ENCODE results near the gene RASSF7.
"Not testable (repeated sequence)": the region's sequence is repeated elsewhere in the genome, so short reads cannot be mapped to it uniquely, and the experiment has no call there.

RASSF7 gene

DNA sequence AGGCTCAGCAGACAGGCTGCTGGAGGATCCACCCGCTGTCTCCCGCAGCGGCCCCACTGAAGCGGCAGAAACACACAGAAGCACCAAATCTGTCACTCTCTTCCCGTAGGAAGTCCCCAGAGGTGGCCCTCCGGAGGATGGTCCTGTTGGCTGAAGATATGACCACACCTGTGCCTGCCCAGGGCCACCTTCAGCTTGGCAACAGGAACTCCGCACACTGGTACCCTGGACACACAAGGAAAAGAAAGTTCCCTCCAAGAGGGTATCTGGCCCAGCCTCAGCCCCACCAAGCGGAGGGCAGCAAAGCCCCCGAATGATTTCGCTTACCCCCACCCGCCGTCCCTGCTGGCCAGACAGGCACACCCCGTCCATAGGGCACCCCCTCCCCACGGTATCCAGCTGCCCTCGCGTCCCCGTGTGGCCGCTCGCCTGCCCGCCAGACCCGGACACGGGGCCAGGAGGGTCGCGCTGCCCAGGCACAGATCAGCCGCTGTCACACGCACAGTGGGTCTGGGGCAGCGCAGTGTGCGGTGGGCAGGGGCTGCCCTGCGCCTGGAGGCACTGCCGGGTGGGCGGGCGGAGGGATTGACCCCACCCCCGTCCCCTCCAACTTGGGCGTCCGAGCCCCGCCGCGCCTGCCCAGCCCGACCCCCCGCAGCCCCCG is 7.0 kb downstream of the RASSF7 start:
- no peak for DNase-seq

DNA sequence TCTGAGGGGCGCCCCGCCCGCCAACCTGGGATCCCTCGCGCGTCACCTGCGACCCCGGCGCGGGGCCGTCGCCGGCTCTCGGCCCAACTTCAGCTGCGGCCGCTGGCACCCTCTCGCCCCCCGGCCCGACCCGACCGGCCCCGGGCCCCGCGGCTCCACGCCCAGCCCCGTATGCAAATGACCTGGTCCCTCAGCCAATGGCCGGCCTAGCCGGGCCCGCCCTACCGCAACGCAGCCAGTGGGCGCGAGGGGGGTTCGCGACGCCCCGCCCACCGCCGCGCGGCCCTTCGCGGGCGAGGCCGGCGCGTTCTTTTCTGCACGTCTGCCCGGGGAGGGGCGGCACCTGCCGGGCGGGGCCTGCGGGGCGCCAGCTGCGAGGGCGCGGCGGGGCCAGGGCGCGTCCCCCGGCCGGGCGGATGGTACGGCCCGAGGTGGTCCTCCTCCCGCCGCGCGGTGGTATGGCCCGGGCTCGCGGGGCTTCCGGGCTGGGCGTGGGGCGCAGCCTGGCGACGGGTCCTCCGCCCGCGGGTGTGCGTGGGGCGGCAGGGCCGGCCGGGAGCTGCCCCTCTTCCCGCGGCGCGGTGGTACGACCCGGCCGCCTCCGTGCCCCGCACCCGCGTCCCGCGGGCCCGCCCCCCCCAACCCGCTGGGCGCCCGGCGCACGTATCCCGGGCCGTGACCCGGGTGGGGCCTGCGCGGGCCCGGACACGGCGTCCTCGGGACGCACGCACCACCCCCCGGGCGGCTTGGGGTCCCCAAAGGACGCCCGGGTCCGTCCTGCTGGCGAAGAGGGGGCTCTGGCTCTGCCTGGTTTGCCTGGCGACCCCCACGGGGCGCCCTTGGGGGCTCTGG is 7.8 kb downstream of the RASSF7 start:
- DNase-seq: peak; percentile 90

DNA sequence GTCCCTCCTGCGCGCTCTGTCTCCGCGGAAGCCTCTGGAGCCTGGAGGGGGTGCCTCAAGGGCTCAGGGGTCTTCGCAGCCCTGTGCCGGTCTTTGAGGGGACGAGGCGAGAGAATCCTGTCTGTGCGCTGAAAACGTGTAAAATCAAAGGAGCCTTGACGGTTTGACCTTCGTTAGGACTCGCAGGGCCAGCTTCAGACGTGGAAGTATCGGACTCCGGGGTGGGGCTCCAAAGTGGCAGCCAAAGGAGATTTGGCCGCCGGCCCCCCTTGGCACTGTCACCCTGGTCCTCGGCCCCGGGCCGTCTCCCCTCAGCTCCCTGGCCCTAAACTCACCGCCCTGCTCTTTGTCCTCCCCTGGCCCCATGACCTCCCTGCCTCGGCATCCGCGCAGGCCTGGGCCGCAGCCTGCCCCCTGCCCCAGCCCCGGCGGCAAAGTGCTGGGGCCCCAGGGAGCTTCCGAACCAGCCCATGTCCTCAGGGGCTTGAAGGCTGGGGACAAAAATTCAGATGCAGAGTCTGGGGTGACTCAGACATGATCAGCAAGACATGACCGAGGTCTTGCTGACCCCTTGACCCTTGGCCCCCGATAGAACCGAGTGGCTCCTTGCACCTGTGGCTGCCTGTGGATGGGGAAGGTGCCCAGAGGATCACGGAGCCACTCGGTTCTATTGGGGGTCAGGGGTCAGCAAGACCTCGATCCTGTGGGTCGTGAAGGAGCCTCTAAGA is 8.6 kb downstream of the RASSF7 start:
- no peak for DNase-seq

DNA sequence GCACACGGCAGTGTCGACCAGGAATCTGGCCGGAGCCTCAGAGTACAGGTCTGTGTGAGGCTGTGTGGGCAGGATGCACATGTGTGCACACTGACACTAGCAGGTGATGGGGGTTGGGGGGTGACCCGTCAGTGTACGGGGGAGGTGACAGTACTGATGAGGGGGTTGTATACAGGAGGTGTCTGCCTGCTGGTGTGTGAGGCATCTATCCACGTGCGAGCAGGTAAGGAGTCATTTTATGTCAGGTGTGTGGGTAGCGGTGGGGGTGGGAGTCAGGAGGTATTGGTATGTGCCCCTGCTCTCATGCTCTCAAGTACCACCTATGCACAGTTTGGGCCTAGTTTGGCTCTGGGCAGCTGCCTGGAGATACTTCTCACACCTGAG is 11.0 kb downstream of the RASSF7 start:
- DNase-seq: no peak

- no peak for DNase-seq
These were observed 12.5 kb downstream of the RASSF7 start for GRCh38 chr11:573146-573759.

DNA sequence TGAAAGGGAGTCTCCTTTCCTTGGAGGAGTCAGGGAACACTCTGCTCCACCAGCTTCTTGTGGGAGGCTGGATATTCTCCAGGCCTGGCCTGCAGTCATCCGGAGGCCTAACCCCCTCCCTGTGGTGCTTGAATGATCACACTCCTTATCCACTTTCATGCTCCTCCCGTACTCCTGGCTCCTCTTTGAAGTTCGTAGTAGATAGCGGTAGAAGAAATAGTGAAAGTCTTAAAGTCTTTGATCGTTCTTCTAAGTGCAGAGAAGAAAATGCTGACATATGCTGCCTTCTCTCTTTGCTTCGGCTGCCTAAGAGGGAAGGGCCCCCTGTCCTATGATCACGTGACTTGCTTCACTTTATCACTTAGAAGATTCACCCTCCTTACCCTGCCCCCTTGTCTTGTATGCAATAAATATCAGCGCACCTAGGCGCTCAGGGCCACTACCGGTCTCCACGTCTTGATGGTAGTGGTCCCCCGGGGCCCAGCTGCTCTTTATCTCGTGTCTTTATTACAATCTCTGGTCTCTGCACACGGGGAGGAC is 13.3 kb downstream of the RASSF7 start:
- DNase-seq: not testable (repeated sequence)

- DNase-seq: no peak
These were observed 14.0 kb downstream of the RASSF7 start for GRCh38 chr11:574632-575312.

DNA sequence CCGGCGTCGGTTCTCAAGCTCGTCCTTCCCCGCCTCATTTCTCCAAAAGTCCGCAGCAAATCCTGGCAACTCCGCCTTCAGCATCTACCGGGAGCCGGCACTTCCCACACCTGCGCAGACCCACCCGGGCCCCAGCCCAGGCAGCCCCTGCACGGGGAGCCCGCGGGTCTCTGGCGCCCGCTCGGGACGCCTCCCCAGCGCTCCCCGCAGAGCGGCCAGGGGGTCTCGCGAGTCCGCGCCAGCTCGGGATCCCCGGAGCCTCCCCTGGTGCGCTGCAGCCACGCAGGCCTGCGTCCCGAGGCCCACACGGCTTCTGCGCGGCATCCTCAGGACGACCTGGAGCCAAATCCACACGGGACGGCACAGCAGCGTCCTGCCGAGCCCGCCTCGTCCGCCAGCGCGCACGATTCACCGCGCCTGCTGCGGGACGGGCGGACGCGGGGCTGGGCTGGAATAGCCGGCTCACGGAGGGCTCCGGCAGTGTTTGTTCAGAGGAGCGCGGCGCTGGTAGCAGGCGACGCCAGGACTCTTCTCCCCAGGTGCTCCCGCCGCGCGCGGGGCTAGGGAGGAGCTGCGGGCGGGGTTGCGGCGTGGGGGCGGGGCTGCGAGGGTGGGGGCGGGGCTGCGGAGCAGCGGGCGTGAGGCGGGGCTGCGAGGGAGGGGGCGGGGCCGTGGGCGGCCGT is 14.7 kb downstream of the RASSF7 start:
- no peak for DNase-seq

- DNase-seq: peak; percentile 95
These were observed 15.4 kb downstream of the RASSF7 start, which contains the start of gene PHRF1 for GRCh38 chr11:575996-576768. Gene PHRF1, plus strand, starts transcription at chr11:576470. Its CDS starts 5,043 bp downstream, at chr11:581513.

DNA sequence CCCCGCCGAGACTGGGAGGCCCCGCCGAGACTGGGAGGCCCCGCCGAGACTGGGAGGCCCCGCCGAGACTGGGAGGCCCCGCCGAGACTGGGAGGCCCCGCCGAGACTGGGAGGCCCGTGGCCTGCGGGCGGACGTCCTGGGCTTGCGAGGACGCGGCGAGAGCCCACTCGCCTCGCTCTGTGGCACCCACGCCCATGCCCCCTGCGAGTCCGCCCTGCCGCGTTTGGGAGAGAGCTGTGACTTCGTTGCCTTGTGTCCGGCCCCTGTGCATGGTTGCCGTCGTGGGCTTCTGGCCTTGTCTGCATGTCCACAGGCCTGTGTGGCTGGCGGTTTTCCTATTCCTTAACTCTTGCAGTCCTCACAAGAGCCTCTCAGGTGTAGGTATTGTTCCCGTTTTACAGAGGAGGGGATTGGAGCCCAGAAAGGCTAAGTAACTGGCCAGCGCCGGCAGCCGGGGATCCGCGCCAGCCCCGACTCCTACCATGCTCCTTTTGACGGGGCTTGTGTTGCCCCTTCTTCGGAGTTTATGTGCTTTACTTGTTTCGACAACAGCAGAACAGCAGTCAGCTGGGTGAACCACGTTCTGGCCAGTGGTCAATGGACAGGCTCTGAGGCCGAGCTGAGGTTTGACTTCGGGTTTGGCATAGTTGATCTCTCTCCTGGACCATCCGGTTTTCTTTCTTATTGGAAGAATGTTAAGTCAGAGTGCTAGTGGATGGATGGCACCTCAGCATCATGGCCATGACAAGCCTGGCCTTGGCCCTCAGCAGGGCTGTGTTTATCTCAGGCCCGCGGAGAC is 16.2 kb downstream of the RASSF7 start:
- DNase-seq: no peak

DNA sequence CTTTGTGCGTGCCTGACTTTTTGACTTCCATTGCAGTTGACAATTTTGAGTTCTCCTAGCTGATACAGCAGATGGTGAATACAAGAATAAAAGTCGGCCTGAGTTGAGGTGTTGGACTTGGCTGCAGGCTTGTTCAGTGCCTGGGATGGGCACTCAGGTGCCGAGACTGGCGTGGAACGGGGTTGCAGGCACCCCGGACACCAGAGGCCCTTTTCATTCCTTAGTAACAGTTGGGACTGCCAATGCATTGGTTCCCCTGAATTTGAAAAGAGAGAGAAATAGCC is 16.8 kb downstream of the RASSF7 start:
- DNase-seq: no peak

DNA sequence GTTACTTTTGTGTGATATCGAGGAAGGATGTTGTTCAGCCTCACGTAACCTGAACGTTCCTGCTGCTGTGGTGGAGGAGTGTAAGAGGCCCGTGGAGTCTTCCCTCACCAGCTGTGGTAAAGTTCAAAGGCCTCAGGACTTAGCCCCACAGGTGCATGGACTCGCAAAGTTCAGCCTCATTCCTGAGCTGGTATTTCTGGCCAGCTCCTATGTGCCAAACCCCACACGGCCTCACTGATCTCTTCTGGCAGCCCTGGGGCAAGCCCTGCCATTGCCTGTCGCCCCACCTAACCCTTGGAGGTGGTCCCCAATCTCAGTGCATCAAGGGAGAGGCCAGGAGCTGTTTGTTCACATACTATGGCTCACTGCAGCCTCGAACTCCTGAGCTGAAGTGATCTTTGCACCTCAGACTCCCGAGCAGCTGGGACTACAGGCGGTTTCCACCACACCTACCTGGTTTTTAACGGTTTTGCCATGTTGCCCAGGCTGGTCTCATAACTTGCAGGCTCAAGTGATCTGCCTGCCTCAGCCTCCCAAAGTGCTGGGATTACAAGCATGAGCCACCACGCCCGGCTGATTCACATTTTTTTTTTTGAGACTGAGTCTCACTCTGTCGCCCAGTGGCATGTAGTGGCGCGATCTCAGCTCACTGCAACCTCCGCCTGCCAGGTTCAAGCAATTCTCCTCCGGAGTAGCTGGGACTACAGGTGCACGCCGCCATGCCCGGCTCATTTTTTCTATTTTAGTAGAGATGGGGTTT is 17.7 kb downstream of the RASSF7 start:
- DNase-seq: no peak

GRCh38 chr11:579830-580601 is 19.2 kb downstream of the RASSF7 start:
- no peak for DNase-seq

DNA sequence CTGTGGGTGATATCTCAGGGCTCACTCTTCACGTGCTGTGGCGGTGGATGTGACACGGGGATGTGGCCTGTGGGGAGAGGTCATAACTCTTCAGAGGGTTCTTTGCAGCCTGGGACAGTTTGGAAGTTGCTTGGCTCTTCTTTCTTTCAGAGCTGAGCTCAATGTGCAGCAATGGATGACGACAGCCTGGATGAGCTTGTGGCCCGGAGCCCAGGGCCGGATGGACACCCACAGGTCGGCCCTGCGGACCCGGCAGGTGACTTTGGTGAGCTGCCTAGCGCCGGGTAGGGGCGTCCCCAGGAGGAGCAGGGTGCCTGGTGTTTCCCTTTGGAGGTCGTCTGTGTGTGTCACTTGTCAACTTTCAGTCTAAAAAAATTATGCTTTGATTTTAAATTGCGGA is 20.6 kb downstream of the RASSF7 start:
- no peak for DNase-seq

DNA sequence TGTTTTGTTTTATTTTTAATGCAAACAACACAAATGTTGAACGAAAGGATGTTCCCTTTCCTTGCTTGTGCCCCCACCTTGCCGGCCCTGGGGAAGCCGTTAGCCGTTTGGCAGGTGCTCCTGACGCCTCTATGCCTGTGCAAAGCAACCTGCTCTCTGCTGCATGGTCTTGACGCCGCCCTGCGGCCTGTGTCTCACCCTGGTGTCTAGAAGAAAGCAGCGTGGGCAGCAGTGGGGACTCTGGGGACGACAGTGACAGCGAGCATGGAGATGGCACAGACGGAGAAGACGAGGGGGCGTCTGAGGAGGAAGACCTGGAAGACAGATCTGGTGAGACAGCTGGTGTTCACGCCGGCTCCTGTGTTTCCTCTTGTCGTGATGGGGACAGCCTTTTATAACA is 21.0 kb downstream of the RASSF7 start:
- DNase-seq: no peak

- no peak for DNase-seq
These were observed 23.5 kb downstream of the RASSF7 start for GRCh38 chr11:584287-584686.

DNA sequence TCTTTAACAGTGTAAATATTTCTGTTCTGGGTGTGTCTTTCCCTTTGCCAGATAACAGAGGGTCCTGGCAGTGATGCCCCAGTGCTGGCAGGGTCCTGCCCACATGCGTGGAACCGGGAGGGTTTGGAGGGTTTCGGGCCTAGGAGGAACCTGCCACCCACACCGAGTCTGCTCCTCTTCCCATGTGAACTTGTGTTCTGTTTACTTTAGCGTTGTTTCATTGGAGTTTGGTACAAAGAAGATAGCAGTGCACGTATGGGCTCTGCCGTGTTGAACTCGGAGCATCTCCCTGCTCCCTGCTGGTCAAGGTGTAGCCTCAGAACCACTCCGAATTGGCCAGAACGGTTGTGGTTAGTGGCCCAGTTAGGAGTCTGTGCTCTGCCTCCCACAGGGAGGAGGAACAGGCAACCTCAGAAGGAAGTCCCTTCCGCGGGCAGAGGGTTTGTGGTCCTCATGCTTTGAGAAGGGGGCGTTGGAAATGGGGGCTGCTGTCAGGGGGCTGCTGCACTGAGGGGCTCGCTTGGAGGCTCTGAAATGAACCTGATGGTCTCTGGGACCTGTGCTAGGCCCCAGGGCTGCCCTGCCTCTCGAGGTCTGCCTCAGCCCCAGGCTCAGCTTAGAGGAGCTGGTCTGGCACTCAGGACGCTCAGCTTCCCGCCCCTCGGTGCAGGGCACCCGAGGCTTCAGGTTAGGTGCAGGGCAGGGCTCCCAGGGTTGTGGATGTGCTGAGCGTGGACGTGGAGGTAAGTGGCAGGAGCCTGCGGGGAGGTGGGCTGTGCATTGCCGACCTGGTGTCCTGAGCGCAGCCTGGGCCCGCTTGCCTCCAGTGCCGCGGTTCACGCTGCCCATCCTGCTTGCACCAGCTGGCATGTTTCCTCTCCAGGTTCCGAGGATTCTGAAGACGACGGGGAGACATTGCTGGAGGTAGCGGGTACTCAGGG is 25.9 kb downstream of the RASSF7 start:
- DNase-seq: no peak

DNA sequence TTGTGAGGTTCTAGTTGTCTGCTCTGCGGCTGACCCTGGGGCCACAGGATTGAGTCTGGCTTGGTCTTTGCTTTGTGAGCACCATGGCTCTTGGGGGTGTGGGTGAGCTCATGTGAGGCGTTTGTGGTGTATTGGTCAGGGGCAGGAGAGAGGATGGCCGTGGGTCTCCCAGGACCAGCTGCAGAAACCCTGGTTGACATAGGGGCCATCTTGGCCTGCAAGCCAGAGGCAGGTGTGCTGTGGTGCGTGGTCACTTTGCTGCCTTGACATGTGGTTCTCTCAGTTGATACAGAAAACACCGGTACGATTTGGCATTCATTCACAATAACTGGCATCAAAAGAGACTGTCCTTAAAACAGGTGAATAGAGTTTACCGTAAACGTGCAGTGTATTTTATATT is 26.8 kb downstream of the RASSF7 start:
- DNase-seq: no peak
